GM12878 (cell line): ENCODE measurements around the gene NGRN. TPM values are rescaled to one million over a fixed set of nuclear protein-coding genes. Genes with fewer than 3 reads are reported as not detected.

Experiments
- ATAC-seq: fragments of 200-7000 bp; cut with Tn5 transposase; 3 replicates; pipeline ENCODE4 v1.9.1; 2020; ENCODE audit warnings: mild to moderate bottlenecking, moderate library complexity
- BruUV-seq: library from RNA; stranded (reverse); fragments of 400-500 nt; replicated peaks from 2 replicates; lab custom pipeline; 2021; lab: Mats Ljungman, UMichigan
- CTCF ChIA-PET: fragments of 300-600 bp; sonication (Branson Sonifier 250); formaldehyde crosslinking; extraction: SDS; loops from one replicate; lab custom pipeline; 2021; ENCODE audit warnings: inconsistent platforms; lab: Yijun Ruan, JAX
- POLR2A ChIA-PET: fragments of 350-600 bp; formaldehyde crosslinking; extraction: SDS; loops from one replicate; lab custom pipeline; 2021; ENCODE audit warnings: inconsistent platforms; lab: Charles Lee
- RAD21 ChIA-PET: fragments of 300-600 bp; sonication (Branson Sonifier 250); formaldehyde crosslinking; loops from one replicate; lab custom pipeline; 2023; ENCODE audit warnings: antibody characterized with exemption; ENCODE audit not compliant: unreplicated experiment; lab: Charles Lee
- SMC1A ChIA-PET: fragments of 300-600 bp; sonication (Branson Sonifier 250); formaldehyde crosslinking; loops from one replicate; lab custom pipeline; 2023; ENCODE audit not compliant: unreplicated experiment, uncharacterized antibody; lab: Charles Lee
- DNase-seq: peaks from one replicate; pipeline ENCODE4 v3.0.0-alpha.2; 2011; ENCODE audit warnings: low read depth, low spot score
- FAIRE-seq: peaks from 3 replicates; lab custom pipeline; 2011; peaks lifted over from hg19 to GRCh38; lab: Jason Lieb, UNC
- H2AFZ ChIP-seq: 2 replicates; pipeline ENCODE4 v1.6.0; 2011; ENCODE audit warnings: low read depth, low read length, control low read depth; ENCODE audit not compliant: control insufficient read depth
- H3K27ac ChIP-seq: 2 replicates; pipeline ENCODE4 v1.5.1; 2011; ENCODE audit warnings: control low read depth; ENCODE audit not compliant: control insufficient read depth, insufficient read depth
- H3K27me3 ChIP-seq, 2 experiments: replicated peaks in 1 of 2; 2 replicates each; pipeline versions ENCODE4 v1.6.0 to v1.6.1; 2011; ENCODE audit warnings: low read length in 1 of 2; ENCODE audit not compliant: control insufficient read depth in 2 of 2, insufficient read depth in 2 of 2
- H3K36me3 ChIP-seq, 2 experiments: 2 replicates each; pipeline ENCODE4 v1.5.1; 2011; ENCODE audit warnings: low read length in 1 of 2; ENCODE audit not compliant: control insufficient read depth in 2 of 2, insufficient read depth in 2 of 2
- H3K4me1 ChIP-seq: 2 replicates; pipeline ENCODE4 v1.6.1; 2011; ENCODE audit warnings: mild to moderate bottlenecking, low read length, moderate library complexity, mixed read lengths; ENCODE audit not compliant: control insufficient read depth, insufficient read depth
- H3K4me2 ChIP-seq: 2 replicates; pipeline ENCODE4 v1.6.0; 2011; ENCODE audit warnings: control low read depth; ENCODE audit not compliant: control insufficient read depth, insufficient read depth
- H3K4me3 ChIP-seq: fragments of 200-600 bp; sonication (generic); 2 replicates; pipeline ENCODE4 v1.5.1; 2016
- H3K79me2 ChIP-seq: 2 replicates; pipeline ENCODE4 v1.6.0; 2011; ENCODE audit warnings: low read length; ENCODE audit not compliant: control insufficient read depth, insufficient read depth
- H3K9ac ChIP-seq: 2 replicates; pipeline ENCODE4 v1.8.0; 2011; ENCODE audit warnings: low read length, control low read depth, mixed read lengths; ENCODE audit not compliant: control insufficient read depth, insufficient read depth
- H3K9me3 ChIP-seq: replicated peaks from 3 replicates; pipeline ENCODE4 v1.5.1; 2011; ENCODE audit warnings: mild to moderate bottlenecking, low read length; ENCODE audit not compliant: control insufficient read depth, insufficient read depth
- H4K20me1 ChIP-seq: 2 replicates; pipeline ENCODE4 v1.6.0; 2011; ENCODE audit not compliant: control insufficient read depth, insufficient read depth
- ASH2L ChIP-seq: fragments of 300-600, 200-600 bp; sonication (generic); IDR thresholded peaks from 2 replicates; pipeline ENCODE4 v1.6.1; 2017; ENCODE audit warnings: low read depth, mild to moderate bottlenecking, borderline replicate concordance
- BHLHE40 ChIP-seq, 2 experiments: fragments of 450-650 bp in 1 of 2; IDR thresholded peaks; 2 replicates each; pipeline ENCODE4 v1.6.1; 2011 to 2017; ENCODE audit warnings: low read depth in 2 of 2, borderline replicate concordance in 1 of 2, improper control_type of control experiment in 1 of 2, low read length in 1 of 2, mild to moderate bottlenecking in 1 of 2
- CEBPB ChIP-seq, 2 experiments: fragments of 150-350 bp in 1 of 2; IDR thresholded peaks; 2 replicates each; pipeline ENCODE4 v1.6.1; 2012 to 2014; ENCODE audit warnings: low read depth in 2 of 2, low read length in 2 of 2, borderline replicate concordance in 1 of 2, inconsistent platforms in 1 of 2
- CHD4 ChIP-seq: fragments of 200-600 bp; sonication (generic); IDR thresholded peaks from 2 replicates; pipeline ENCODE4 v1.6.1; 2016; ENCODE audit warnings: mild to moderate bottlenecking
- IKZF2 ChIP-seq, 2 experiments: fragments of 450-650 bp; IDR thresholded peaks; 2 replicates each; pipeline ENCODE4 v1.6.1; 2017; ENCODE audit warnings: mild to moderate bottlenecking in 2 of 2, moderate library complexity in 2 of 2
- IRF4 ChIP-seq: IDR thresholded peaks from 2 replicates; pipeline ENCODE4 v1.6.1; 2011; ENCODE audit warnings: low read depth, low read length
- MLLT1 ChIP-seq: fragments of 450-650 bp; IDR thresholded peaks from 2 replicates; pipeline ENCODE4 v1.6.1; 2016; ENCODE audit warnings: mild to moderate bottlenecking
- MXI1 ChIP-seq: fragments of 150-350 bp; IDR thresholded peaks from 2 replicates; pipeline ENCODE4 v1.6.1; 2011; ENCODE audit warnings: low read depth, mild to moderate bottlenecking, inconsistent platforms, low read length, improper control_type of control experiment
- MYB ChIP-seq: fragments of 150-350 bp; IDR thresholded peaks from 2 replicates; pipeline ENCODE4 v1.6.1; 2014; ENCODE audit warnings: mild to moderate bottlenecking, low read depth, low read length, borderline replicate concordance
- NBN ChIP-seq: fragments of 450-650 bp; IDR thresholded peaks from 2 replicates; pipeline ENCODE4 v1.6.1; 2016
- SPI1 ChIP-seq: IDR thresholded peaks from 2 replicates; pipeline ENCODE4 v1.6.1; 2011; ENCODE audit warnings: low read depth, mild to moderate bottlenecking, low read length, moderate library complexity, borderline replicate concordance; ENCODE audit not compliant: insufficient read depth
- SUZ12 ChIP-seq: fragments of 200-600 bp; sonication (generic); IDR thresholded peaks from one replicate; pipeline ENCODE4 v1.6.1; 2018; ENCODE audit warnings: antibody characterized with exemption, mild to moderate bottlenecking; ENCODE audit not compliant: unreplicated experiment
- USF1 ChIP-seq: IDR thresholded peaks from 2 replicates; pipeline ENCODE4 v1.6.1; 2011; ENCODE audit warnings: borderline replicate concordance, low read depth, mild to moderate bottlenecking, moderate library complexity, mixed read lengths, low read length; ENCODE audit not compliant: insufficient read depth; ENCODE audit errors: extremely low read length
- YY1 ChIP-seq: IDR thresholded peaks from 2 replicates; pipeline ENCODE4 v1.6.1; 2011; ENCODE audit warnings: low read depth, mild to moderate bottlenecking, low read length
- ZBTB4 ChIP-seq: fragments of 450-650 bp; formaldehyde crosslinking; IDR thresholded peaks from 2 replicates; pipeline ENCODE4 v1.4.0; 2022; ENCODE audit warnings: mild to moderate bottlenecking, moderate library complexity
- WGBS: methylation state at CpG from one replicate; pipeline ENCODE4 v1.1.6; 2016; ENCODE audit warnings: low lambda C conversion rate; ENCODE audit not compliant: insufficient replicate concordance, insufficient coverage; ENCODE audit errors: missing lambda C conversion rate; 5-methylcytosine and 5-hydroxymethylcytosine counted together
- in situ Hi-C: fragments of 300-500 bp; cut with MboI; formaldehyde crosslinking; loops from 9 replicates; pipeline ENCODE4 v1.14.3; 2018; ENCODE audit warnings: mixed read lengths
- intact Hi-C: fragments of 100-400 bp; cut with micrococcal nuclease; formaldehyde crosslinking; loops from one replicate; pipeline ENCODE4 v1.14.2; 2022; ENCODE audit not compliant: unreplicated experiment
- polyA plus RNA-seq, 11 experiments: library from polyadenylated mRNA; depleted of rRNA in 4 of 11; unstranded in 6 of 11; stranded (reverse) in 5 of 11; fragments of >200 nt; fragmentation: Nextera tagmentation in 4 of 11; fragmentation: Illumina TruSeq in 1 of 11; extraction: Ambion mirVana in 4 of 11; extraction: Trizol in 1 of 11; gene quantifications; 1 replicate in 1 of 11; 2 replicates in 10 of 11; pipeline versions ENCODE4 v1.2.1 to v1.2.3, GENCODE V29; 2011 to 2016; ENCODE audit warnings: inconsistent platforms in 2 of 11, missing spikeins in 2 of 11, low read depth in 1 of 11
- total RNA-seq, 4 experiments: library from RNA; depleted of rRNA in 3 of 4; stranded (reverse); fragments of >200 nt in 3 of 4; fragmentation: Illumina TruSeq in 1 of 4; extraction: Trizol in 1 of 4; gene quantifications; 2 replicates each; pipeline versions ENCODE4 v1.2.1 to v1.2.3, GENCODE V29; 2013 to 2021
- TF ChIP-seq, protein P1 (sequence below): IDR thresholded peaks from 2 replicates; pipeline ENCODE4 v1.6.1; 2011; ENCODE audit warnings: borderline replicate concordance, low read depth, mild to moderate bottlenecking, moderate library complexity, low read length; ENCODE audit not compliant: insufficient read depth, poor library complexity, severe bottlenecking

The NGRN gene
- total and polyA plus RNA-seq, 10 of the 15 experiments (the other 5 are each of a cell fraction or from before 2014, with no cell fraction given), result 5.8 to 31.3 (median 23.2) TPM

- peak overlapping the region; percentile 79 for H3K4me3 ChIP-seq
- H3K79me2 ChIP-seq, result peaks cover 19% of the 10 kb centered on the region
- no peaks in the 10 kb centered on the region for H3K9me3 ChIP-seq
- in situ Hi-C loops (no loop called here), intact Hi-C loops (loop anchor here (2.0 to 5.0 kb wide), 6 partner anchors 27 to 430 kb away; partner anchors contain the start of gene AP3S2)
- SMC1A ChIA-PET, result interaction anchor here (0.8 to 4.5 kb wide), 29 partner anchors 10 to 703 kb away, joined by 3 to 70 read pairs (median 5); partner anchors contain the start of genes NGRN, TTLL13 and UNC45A
- peak overlapping the region; percentile 85 for H3K9ac ChIP-seq
- no peak for FAIRE-seq
- no TSS peak for BruUV-seq
- RAD21 ChIA-PET, result interaction anchor here (0.6 to 3.6 kb wide), 23 partner anchors 9 to 334 kb away, joined by 3 to 47 read pairs (median 4); partner anchors contain the start of genes NGRN, SEMA4B and TTLL13
- CTCF ChIA-PET, result interaction anchor here (0.8 to 4.8 kb wide), 26 partner anchors 10 to 699 kb away, joined by 3 to 38 read pairs (median 6); partner anchors contain the start of genes NGRN and SEMA4B
- no peak for DNase-seq
- WGBS, result under 1% methylated on average over 13 of the region's 13 CpGs
- H3K4me1 ChIP-seq, result peaks cover 28% of the 10 kb centered on the region
- H2AFZ ChIP-seq, result peak overlapping the region; percentile 1; the same call in 1 of the 2 replicates
- peak overlapping the region; percentile 66 for H3K27ac ChIP-seq
- H3K36me3 ChIP-seq, result peaks cover 14 to 16% of the 10 kb centered on the region in 2 experiments; a peak in 3 of 4 replicates
- H3K4me2 ChIP-seq, result peak overlapping the region; percentile 88
- POLR2A ChIA-PET, result interaction anchor here (0.5 to 4.9 kb wide), 17 partner anchors 10 to 130 kb away, joined by 3 to 31 read pairs (median 4); partner anchors contain the start of genes IDH2 and SEMA4B
- H3K27me3 ChIP-seq, result no peaks in the 10 kb centered on the region
- no peaks in the 10 kb centered on the region for H4K20me1 ChIP-seq
- peak; percentile 10 for ATAC-seq
- no peak for TF ChIP-seq NBN
- TF ChIP-seq MXI1, result no peak
- no peak for TF ChIP-seq SPI1
- TF ChIP-seq, protein P1, sequence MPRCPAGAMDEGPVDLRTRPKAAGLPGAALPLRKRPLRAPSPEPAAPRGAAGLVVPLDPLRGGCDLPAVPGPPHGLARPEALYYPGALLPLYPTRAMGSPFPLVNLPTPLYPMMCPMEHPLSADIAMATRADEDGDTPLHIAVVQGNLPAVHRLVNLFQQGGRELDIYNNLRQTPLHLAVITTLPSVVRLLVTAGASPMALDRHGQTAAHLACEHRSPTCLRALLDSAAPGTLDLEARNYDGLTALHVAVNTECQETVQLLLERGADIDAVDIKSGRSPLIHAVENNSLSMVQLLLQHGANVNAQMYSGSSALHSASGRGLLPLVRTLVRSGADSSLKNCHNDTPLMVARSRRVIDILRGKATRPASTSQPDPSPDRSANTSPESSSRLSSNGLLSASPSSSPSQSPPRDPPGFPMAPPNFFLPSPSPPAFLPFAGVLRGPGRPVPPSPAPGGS, result no peak
- TF ChIP-seq IKZF2 (IDR thresholded peaks at IDR 0.05), result no peak; a peak in 2 of 4 replicates
- no peak for TF ChIP-seq IRF4
- TF ChIP-seq CHD4, result no peak
- TF ChIP-seq MLLT1, result no peak
- TF ChIP-seq ZBTB4 (CRISPR knock-in tag), result no peak
- TF ChIP-seq MYB, result no peak
- no peak for TF ChIP-seq SUZ12
- peak in 1 of 2 experiments; percentile 22; a peak in 1 of 4 replicates for TF ChIP-seq BHLHE40 (IDR thresholded peaks at IDR 0.05; ENCODE audit: borderline replicate concordance in 1 of 2, low read depth in 2 of 2, low read length in 1 of 2)
- TF ChIP-seq ASH2L, result no peak
- TF ChIP-seq YY1, result no peak
- no peak for TF ChIP-seq USF1
- no peak for TF ChIP-seq CEBPB (IDR thresholded peaks at IDR 0.05; ENCODE audit: borderline replicate concordance in 1 of 2, low read depth in 2 of 2, low read length in 2 of 2)
Measured at GRCh38 chr15:90232196-90232595, 33.3 kb upstream of the NGRN start.
